ENCODE results near the gene FKBP7. TPM values are rescaled to one million over a fixed set of nuclear protein-coding genes. Genes with fewer than 3 reads are reported as not detected.

Gene FKBP7
- total and polyA plus RNA-seq, 2 donors (not counting 1 experiment from before 2014, with no cell fraction given): 54.3 to 57.7 TPM

DNA sequence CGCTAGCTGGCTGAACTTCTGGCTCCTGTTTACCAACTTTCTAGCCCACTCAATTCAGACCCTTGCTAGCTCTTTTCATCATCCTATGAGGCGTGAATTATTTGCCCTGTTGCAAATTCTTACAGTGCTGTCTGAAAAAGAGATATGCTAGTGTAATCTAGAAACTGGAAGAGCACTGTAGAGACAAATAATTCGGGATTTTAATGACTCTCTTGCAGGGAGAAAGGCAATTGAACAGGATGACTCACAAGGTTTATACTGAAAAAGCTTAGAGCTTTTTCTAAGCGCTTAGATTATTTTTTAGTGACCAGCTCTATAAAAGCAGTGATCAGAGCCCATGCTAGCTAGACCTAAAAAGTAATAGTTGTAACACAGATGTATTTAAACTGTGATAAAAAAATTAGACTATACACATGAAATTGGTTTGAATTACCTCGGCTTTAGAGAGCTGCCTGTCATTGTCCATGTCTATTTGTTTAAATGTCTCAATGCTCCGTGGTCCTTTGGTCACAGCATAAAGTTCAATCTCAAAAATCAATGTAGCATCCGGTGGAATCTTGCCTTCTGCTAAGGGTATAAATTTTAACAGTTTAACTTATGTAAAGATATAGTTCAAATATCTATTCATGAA lies 9.1 kb downstream of the FKBP7 start:
- no peaks in the 10 kb centered on the region for H3K79me2 ChIP-seq (ENCODE audit: control insufficient read depth, insufficient read depth, low read length)
- no peaks in the 10 kb centered on the region for H3K4me1 ChIP-seq (ENCODE audit: control insufficient read depth, extremely low read depth, insufficient read depth, low read length)
- no peak for TF ChIP-seq EZH2 (IDR thresholded peaks at IDR 0.05; ENCODE audit: low read length, missing control alignments)
- TF ChIP-seq, protein P1, sequence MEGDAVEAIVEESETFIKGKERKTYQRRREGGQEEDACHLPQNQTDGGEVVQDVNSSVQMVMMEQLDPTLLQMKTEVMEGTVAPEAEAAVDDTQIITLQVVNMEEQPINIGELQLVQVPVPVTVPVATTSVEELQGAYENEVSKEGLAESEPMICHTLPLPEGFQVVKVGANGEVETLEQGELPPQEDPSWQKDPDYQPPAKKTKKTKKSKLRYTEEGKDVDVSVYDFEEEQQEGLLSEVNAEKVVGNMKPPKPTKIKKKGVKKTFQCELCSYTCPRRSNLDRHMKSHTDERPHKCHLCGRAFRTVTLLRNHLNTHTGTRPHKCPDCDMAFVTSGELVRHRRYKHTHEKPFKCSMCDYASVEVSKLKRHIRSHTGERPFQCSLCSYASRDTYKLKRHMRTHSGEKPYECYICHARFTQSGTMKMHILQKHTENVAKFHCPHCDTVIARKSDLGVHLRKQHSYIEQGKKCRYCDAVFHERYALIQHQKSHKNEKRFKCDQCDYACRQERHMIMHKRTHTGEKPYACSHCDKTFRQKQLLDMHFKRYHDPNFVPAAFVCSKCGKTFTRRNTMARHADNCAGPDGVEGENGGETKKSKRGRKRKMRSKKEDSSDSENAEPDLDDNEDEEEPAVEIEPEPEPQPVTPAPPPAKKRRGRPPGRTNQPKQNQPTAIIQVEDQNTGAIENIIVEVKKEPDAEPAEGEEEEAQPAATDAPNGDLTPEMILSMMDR (conservative IDR thresholded peaks at IDR 0.05 in 1 of 2, IDR thresholded peaks at IDR 0.05 in 1 of 2; ENCODE audit: low read depth in 1 of 2, low read length in 2 of 2): no peak
- H3K9me3 ChIP-seq (ENCODE audit: control insufficient read depth, insufficient read depth, low read depth, low read length): no peaks in the 10 kb centered on the region
- H3K27me3 ChIP-seq (ENCODE audit: control insufficient read depth, insufficient read depth, low read length): no peaks in the 10 kb centered on the region
- no peak overlapping the region for H3K9ac ChIP-seq (ENCODE audit: insufficient read depth, low read length)
- no peak for DNase-seq (ENCODE audit: low read depth in 2 of 2)
- H3K27ac ChIP-seq (ENCODE audit: insufficient read depth, low read length): no peak overlapping the region
- H3K4me2 ChIP-seq (ENCODE audit: extremely low read depth, insufficient read depth, low read length): no peak overlapping the region
- H2AFZ ChIP-seq (ENCODE audit: low read length): no peak overlapping the region
- no peaks in the 10 kb centered on the region for H4K20me1 ChIP-seq (ENCODE audit: control insufficient read depth, extremely low read depth, insufficient read depth, low read length)
- no peaks in the 10 kb centered on the region for H3K36me3 ChIP-seq (ENCODE audit: control insufficient read depth, insufficient read depth, low read length)
- no peak overlapping the region for H3K4me3 ChIP-seq (replicated peaks in 1 of 4; ENCODE audit: control extremely low read depth in 1 of 4, insufficient read depth in 1 of 4, low read depth in 3 of 4, low read length in 4 of 4)

DNA sequence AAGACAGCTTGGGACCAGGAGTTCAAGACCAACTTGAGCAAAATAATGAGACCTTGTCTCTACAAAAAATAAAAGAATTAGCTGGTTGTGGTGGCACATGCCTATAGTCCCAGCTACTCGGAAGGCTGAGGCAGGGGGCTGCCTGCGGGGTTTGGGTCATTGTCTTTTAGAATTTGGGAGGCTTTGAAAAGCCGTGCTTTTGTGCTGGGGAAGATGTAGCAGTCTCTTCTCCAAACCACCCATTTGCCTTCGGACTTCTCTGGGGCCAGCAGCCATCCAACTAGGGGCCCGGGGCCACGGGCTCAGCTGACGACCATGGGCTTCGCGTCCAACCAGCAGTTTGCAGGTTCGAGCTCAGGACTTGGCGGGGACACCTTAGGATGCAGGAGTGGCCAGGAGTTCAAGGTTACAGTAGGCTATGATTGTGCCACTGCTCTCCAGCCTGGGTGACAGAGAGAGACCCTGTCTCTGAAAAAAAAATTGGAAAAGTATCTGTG lies 21.0 kb downstream of the FKBP7 start:
- H3K27me3 ChIP-seq (ENCODE audit: control insufficient read depth, insufficient read depth, low read length): no peaks in the 10 kb centered on the region
- H3K9me3 ChIP-seq (ENCODE audit: control insufficient read depth, insufficient read depth, low read depth, low read length): no peaks in the 10 kb centered on the region
- H3K9ac ChIP-seq (ENCODE audit: insufficient read depth, low read length): no peak overlapping the region
- no peak overlapping the region for H3K4me2 ChIP-seq (ENCODE audit: extremely low read depth, insufficient read depth, low read length)
- H3K36me3 ChIP-seq (ENCODE audit: control insufficient read depth, insufficient read depth, low read length): no peaks in the 10 kb centered on the region
- H4K20me1 ChIP-seq (ENCODE audit: control insufficient read depth, extremely low read depth, insufficient read depth, low read length): no peaks in the 10 kb centered on the region
- no peaks in the 10 kb centered on the region for H3K79me2 ChIP-seq (ENCODE audit: control insufficient read depth, insufficient read depth, low read length)
- no peak overlapping the region for H3K27ac ChIP-seq (ENCODE audit: insufficient read depth, low read length)
- H2AFZ ChIP-seq (ENCODE audit: low read length): no peak overlapping the region
- H3K4me1 ChIP-seq (ENCODE audit: control insufficient read depth, extremely low read depth, insufficient read depth, low read length): no peaks in the 10 kb centered on the region
- TF ChIP-seq EZH2 (IDR thresholded peaks at IDR 0.05; ENCODE audit: low read length, missing control alignments): no peak
- TF ChIP-seq, protein P1 (conservative IDR thresholded peaks at IDR 0.05 in 1 of 2, IDR thresholded peaks at IDR 0.05 in 1 of 2; ENCODE audit: low read depth in 1 of 2, low read length in 2 of 2): no peak
- H3K4me3 ChIP-seq (replicated peaks in 1 of 4; ENCODE audit: control extremely low read depth in 1 of 4, insufficient read depth in 1 of 4, low read depth in 3 of 4, low read length in 4 of 4): no peak overlapping the region
- no peak for DNase-seq (ENCODE audit: low read depth in 2 of 2)

- Histone ChIP-seq H3K9ac (ENCODE audit: insufficient read depth, low read length) (no peak overlapping the region), H3K4me1 (ENCODE audit: control insufficient read depth, extremely low read depth, insufficient read depth, low read length) (no peaks in the 10 kb centered on the region), H3K4me2 (ENCODE audit: extremely low read depth, insufficient read depth, low read length) (no peak overlapping the region), H3K4me3 (replicated peaks in 1 of 4; ENCODE audit: control extremely low read depth in 1 of 4, insufficient read depth in 1 of 4, low read depth in 3 of 4, low read length in 4 of 4) (no peak overlapping the region), H3K9me3 (ENCODE audit: control insufficient read depth, insufficient read depth, low read depth, low read length) (no peaks in the 10 kb centered on the region), H2AFZ (ENCODE audit: low read length) (no peak overlapping the region), H3K27ac (ENCODE audit: insufficient read depth, low read length) (no peak overlapping the region), H4K20me1 (ENCODE audit: control insufficient read depth, extremely low read depth, insufficient read depth, low read length) (no peaks in the 10 kb centered on the region), H3K79me2 (ENCODE audit: control insufficient read depth, insufficient read depth, low read length) (no peaks in the 10 kb centered on the region), H3K27me3 (ENCODE audit: control insufficient read depth, insufficient read depth, low read length) (no peaks in the 10 kb centered on the region), H3K36me3 (ENCODE audit: control insufficient read depth, insufficient read depth, low read length) (no peaks in the 10 kb centered on the region)
- TF ChIP-seq EZH2 (IDR thresholded peaks at IDR 0.05; ENCODE audit: low read length, missing control alignments): no peak
- TF ChIP-seq, protein P1 (conservative IDR thresholded peaks at IDR 0.05 in 1 of 2, IDR thresholded peaks at IDR 0.05 in 1 of 2; ENCODE audit: low read depth in 1 of 2, low read length in 2 of 2): no peak
- DNase-seq (ENCODE audit: low read depth in 2 of 2): peak in 1 of 2 donors; percentile 83
Observed at GRCh38 chr2:178455947-178456346, 22.5 kb downstream of the FKBP7 start.

All from fibroblast of lung (primary cell).